HCT116 (cell line): ENCODE data around the gene NOS3. TPM values are rescaled to one million over a fixed set of nuclear protein-coding genes. Genes with fewer than 3 reads are reported as not detected.

ENCODE experiments used
- ATAC-seq: fragments of 200-7000 bp; cut with Tn5 transposase; 2 replicates; pipeline ENCODE4 v1.9.1; 2020; ENCODE audit warnings: mild to moderate bottlenecking, moderate library complexity
- BruUV-seq: library from RNA; stranded (reverse); fragments of 400-500 nt; replicated peaks from 2 replicates; lab custom pipeline; 2021; lab: Mats Ljungman, UMichigan
- CTCF ChIA-PET: fragments of 300-600 bp; sonication (Branson Sonifier 250); formaldehyde crosslinking; loops from one replicate; lab custom pipeline; 2021; ENCODE audit warnings: antibody characterized with exemption; lab: Charles Lee
- POLR2A ChIA-PET: fragments of 300-600, 350-600 bp; sonication (Branson Sonifier 250); formaldehyde crosslinking; loops from one replicate; lab custom pipeline; 2021; ENCODE audit warnings: antibody characterized with exemption; lab: Charles Lee
- RAD21 ChIA-PET, 2 experiments: fragments of 300-600 bp; sonication (Branson Sonifier 250); formaldehyde crosslinking; loops; one replicate each; lab custom pipeline; 2023; ENCODE audit warnings: low total read pairs in 2 of 2; ENCODE audit not compliant: uncharacterized antibody in 2 of 2, unreplicated experiment in 2 of 2, low non-redundant PET in 1 of 2; lab: Charles Lee
- DNase-seq: peaks from one replicate; pipeline ENCODE4 v3.0.0-alpha.2; 2010; ENCODE audit warnings: low read depth, low spot score
- H2AFZ ChIP-seq: fragments of 200-600 bp; shearing (Covaris generic), sonication (generic); 2 replicates; pipeline ENCODE4 v1.6.1; 2017; ENCODE audit warnings: low read depth, mixed run types, mixed read lengths, antibody characterized with exemption, low read length; ENCODE audit not compliant: poor library complexity, severe bottlenecking
- H3K27ac ChIP-seq: 2 replicates; pipeline ENCODE4 v1.5.1; 2012; ENCODE audit warnings: low read depth, low read length
- H3K27me3 ChIP-seq: fragments of 200-600 bp; sonication (generic); 2 replicates; pipeline ENCODE4 v1.6.1; 2016; ENCODE audit warnings: mixed run types, low read length, mixed read lengths; ENCODE audit not compliant: insufficient read depth
- H3K36me3 ChIP-seq, 2 experiments: fragments of 200-500 bp in 1 of 2; fragments of 200-600 bp in 1 of 2; sonication (Bioruptor generic) in 1 of 2; sonication (generic) in 1 of 2; 2 replicates each; pipeline versions ENCODE4 v1.5.1 to v1.6.1; 2014 to 2016; ENCODE audit warnings: low read length in 2 of 2, inconsistent platforms in 1 of 2, mixed read lengths in 1 of 2, mixed run types in 1 of 2; ENCODE audit not compliant: insufficient read depth in 2 of 2, control insufficient read depth in 1 of 2
- H3K4me1 ChIP-seq, 2 experiments: fragments of 200-600 bp in 1 of 2; sonication (generic) in 1 of 2; 2 replicates each; pipeline versions ENCODE4 v1.5.1 to v1.6.1; 2012 to 2017; ENCODE audit warnings: low read length in 2 of 2, inconsistent platforms in 1 of 2, mild to moderate bottlenecking in 1 of 2, mixed read lengths in 1 of 2, mixed run types in 1 of 2, moderate library complexity in 1 of 2; ENCODE audit not compliant: insufficient read depth in 2 of 2, control insufficient read depth in 1 of 2
- H3K4me2 ChIP-seq: fragments of 200-600 bp; sonication (generic); 2 replicates; pipeline ENCODE4 v1.6.1; 2017; ENCODE audit warnings: mixed run types, low read length, mixed read lengths
- H3K4me3 ChIP-seq, 2 experiments: fragments of 200-600 bp in 1 of 2; sonication (generic) in 1 of 2; replicated peaks in 1 of 2; 2 replicates each; pipeline ENCODE4 v1.5.1; 2011 to 2016; ENCODE audit warnings: low read length in 2 of 2, control low read depth in 1 of 2, low read depth in 1 of 2, mild to moderate bottlenecking in 1 of 2, mixed read lengths in 1 of 2, mixed run types in 1 of 2
- H3K79me2 ChIP-seq: fragments of 200-600 bp; sonication (generic); 2 replicates; pipeline ENCODE4 v1.6.1; 2017; ENCODE audit warnings: mild to moderate bottlenecking, mixed run types, low read length, moderate library complexity, mixed read lengths; ENCODE audit not compliant: insufficient read depth
- H3K9ac ChIP-seq: fragments of 200-600 bp; sonication (generic); 2 replicates; pipeline ENCODE4 v1.6.1; 2016; ENCODE audit warnings: low read length, mixed read lengths
- H3K9me2 ChIP-seq: fragments of 200-600 bp; sonication (generic), shearing (Covaris generic); 2 replicates; pipeline ENCODE4 v1.6.1; 2017; ENCODE audit warnings: mixed run types, mild to moderate bottlenecking, moderate library complexity; ENCODE audit not compliant: insufficient read depth
- H3K9me3 ChIP-seq, 2 experiments: fragments of 200-500 bp in 1 of 2; fragments of 200-600 bp in 1 of 2; sonication (Bioruptor generic) in 1 of 2; sonication (generic) in 1 of 2; 2 replicates each; pipeline ENCODE4 v1.6.1; 2014 to 2017; ENCODE audit warnings: low read length in 2 of 2, mixed read lengths in 2 of 2, inconsistent platforms in 1 of 2, low read depth in 1 of 2, mild to moderate bottlenecking in 1 of 2, mixed run types in 1 of 2, moderate library complexity in 1 of 2; ENCODE audit not compliant: control insufficient read depth in 1 of 2, insufficient read depth in 1 of 2
- H4K20me1 ChIP-seq: fragments of 200-600 bp; sonication (generic), shearing (Covaris generic); 2 replicates; pipeline ENCODE4 v1.6.1; 2017; ENCODE audit warnings: mixed run types, mild to moderate bottlenecking, moderate library complexity; ENCODE audit not compliant: insufficient read depth
- ATF3 ChIP-seq: IDR thresholded peaks from 2 replicates; pipeline ENCODE4 v1.6.1; 2012
- CEBPB ChIP-seq: IDR thresholded peaks from 2 replicates; pipeline ENCODE4 v1.6.1; 2012; ENCODE audit warnings: low read depth
- CTCF ChIP-seq, 3 experiments: fragments of 200-600 bp in 1 of 3; sonication (generic) in 1 of 3; IDR thresholded peaks in 2 of 3; conservative IDR thresholded peaks in 1 of 3; 2 replicates each; pipeline ENCODE4 v1.5.1; 2012 to 2017; ENCODE audit warnings: low read depth in 2 of 3, low read length in 2 of 3, antibody characterized with exemption in 1 of 3, borderline replicate concordance in 1 of 3, control low read depth in 1 of 3, mild to moderate bottlenecking in 1 of 3, mixed read lengths in 1 of 3, mixed run types in 1 of 3, moderate library complexity in 1 of 3; ENCODE audit not compliant: insufficient read depth in 1 of 3
- EGR1 ChIP-seq: IDR thresholded peaks from 2 replicates; pipeline ENCODE4 v1.6.1; 2012; ENCODE audit warnings: low read depth
- ELF1 ChIP-seq: IDR thresholded peaks from 2 replicates; pipeline ENCODE4 v1.6.1; 2012; ENCODE audit warnings: low read depth, borderline replicate concordance
- EZH2 ChIP-seq: fragments of 200-600 bp; sonication (generic); IDR thresholded peaks from 2 replicates; pipeline ENCODE4 v1.6.1; 2017; ENCODE audit warnings: antibody characterized with exemption, mixed run types
- EZH2phosphoT487 ChIP-seq: fragments of 200-600 bp; IDR thresholded peaks from 2 replicates; pipeline ENCODE4 v1.6.1; 2018; ENCODE audit warnings: antibody characterized with exemption, borderline replicate concordance
- FOSL1 ChIP-seq: IDR thresholded peaks from 2 replicates; pipeline ENCODE4 v1.6.1; 2012; ENCODE audit warnings: low read depth
- JUND ChIP-seq: IDR thresholded peaks from 2 replicates; pipeline ENCODE4 v1.6.1; 2012
- MAX ChIP-seq: IDR thresholded peaks from 2 replicates; pipeline ENCODE4 v1.6.1; 2012
- POLR2A ChIP-seq: IDR thresholded peaks from 2 replicates; pipeline ENCODE4 v1.7.0; 2011; ENCODE audit warnings: borderline replicate concordance; ENCODE audit not compliant: insufficient read depth, insufficient read length; ENCODE audit errors: extremely low read depth
- POLR2AphosphoS5 ChIP-seq: IDR thresholded peaks from 2 replicates; pipeline ENCODE4 v1.6.1; 2011; ENCODE audit warnings: mild to moderate bottlenecking, low read depth, low read length, moderate library complexity
- RAD21 ChIP-seq: IDR thresholded peaks from 2 replicates; pipeline ENCODE4 v1.6.1; 2012; ENCODE audit warnings: low read depth, mild to moderate bottlenecking
- SIN3A ChIP-seq: IDR thresholded peaks from 2 replicates; pipeline ENCODE4 v1.6.1; 2012; ENCODE audit warnings: low read depth
- SRF ChIP-seq: IDR thresholded peaks from 2 replicates; pipeline ENCODE4 v1.6.1; 2012; ENCODE audit warnings: low read depth
- YY1 ChIP-seq: IDR thresholded peaks from 2 replicates; pipeline ENCODE4 v1.6.1; 2011; ENCODE audit warnings: low read length, low read depth, moderate library complexity, mild to moderate bottlenecking; ENCODE audit not compliant: insufficient replicate concordance; ENCODE audit errors: extremely low read depth
- ZBTB33 ChIP-seq: IDR thresholded peaks from 2 replicates; pipeline ENCODE4 v1.6.1; 2011; ENCODE audit warnings: mild to moderate bottlenecking, low read length, moderate library complexity; ENCODE audit not compliant: insufficient replicate concordance; ENCODE audit errors: extremely low read depth
- ZFX ChIP-seq: fragments of 450-650 bp; IDR thresholded peaks from 2 replicates; pipeline ENCODE4 v1.6.1; 2017
- ZNF274 ChIP-seq: fragments of 200-500 bp; sonication (Bioruptor generic); IDR thresholded peaks from 2 replicates; pipeline ENCODE4 v1.6.1; 2014; ENCODE audit warnings: mild to moderate bottlenecking, low read depth, low read length, inconsistent platforms
- intact Hi-C: fragments of 100-400 bp; cut with micrococcal nuclease; formaldehyde crosslinking; loops from 2 replicates; pipeline ENCODE4 v1.10.0; 2022
- total RNA-seq: library from RNA; stranded (reverse); gene quantifications from one replicate; pipeline ENCODE4 v1.2.1, GENCODE V29; 2021; ENCODE audit not compliant: unreplicated experiment

NOS3 gene
- total RNA-seq, 1 experiment from 2014 or later = 35.8 TPM

GRCh38 chr7:151047976-151048815, 57.4 kb downstream of the NOS3 start, which contains the start of gene ASIC3:
Gene ASIC3, plus strand, starts transcription at chr7:151048531. Its CDS starts 355 bp downstream, at chr7:151048886.
- DNase-seq (no peak), ATAC-seq (no peak)
- H3K4me3 ChIP-seq = no peak within 1 kb of the TSS
- RAD21 ChIA-PET = no interaction called here
- no peaks in the 10 kb centered on the region for H3K27me3 ChIP-seq
- CTCF ChIA-PET = interaction anchor here (0.6 kb wide), 1 partner anchor 39 kb away, joined by 4 read pairs; no protein-coding TSS in a partner anchor
- no peaks in the 10 kb centered on the region for H3K36me3 ChIP-seq
- BruUV-seq = no TSS peak
- no peak within 1 kb of the TSS for H3K9ac ChIP-seq
- H3K4me1 ChIP-seq = no peaks in the 10 kb centered on the region
- H4K20me1 ChIP-seq = no peaks in the 10 kb centered on the region
- no peak within 1 kb of the TSS for H3K4me2 ChIP-seq
- no peaks in the 10 kb centered on the region for H3K9me2 ChIP-seq
- intact Hi-C loops = no loop called here
- H3K9me3 ChIP-seq = no peaks in the 10 kb centered on the region
- H3K79me2 ChIP-seq = no peaks in the 10 kb centered on the region
- H2AFZ ChIP-seq = no peak within 1 kb of the TSS
- TF ChIP-seq SIN3A (no peak), ELF1 (no peak), JUND (no peak), SRF (no peak), POLR2A (no peak), YY1 (no peak), POLR2AphosphoS5 (no peak), FOSL1 (no peak), ATF3 (no peak), ZNF274 (no peak), CEBPB (no peak), CTCF (IDR thresholded peaks at IDR 0.05 in 2 of 3, conservative IDR thresholded peaks at IDR 0.05 in 1 of 3; ENCODE audit: borderline replicate concordance in 1 of 3, insufficient read depth in 1 of 3, low read depth in 2 of 3, low read length in 2 of 3) (no peak), EGR1 (no peak), ZFX (no peak), MAX (no peak), ZBTB33 (no peak), EZH2phosphoT487 (no peak), EZH2 (no peak), RAD21 (no peak)
- no peak within 1 kb of the TSS for H3K27ac ChIP-seq
- POLR2A ChIA-PET = no interaction called here
